K562 (cell line): Measurements from ENCODE around the gene EIF4EBP2. TPM values are rescaled to one million over a fixed set of nuclear protein-coding genes. Genes with fewer than 3 reads are reported as not detected.

ENCODE experiments used
- ATAC-seq: fragments of 200-7000 bp; cut with Tn5 transposase; 3 replicates; pipeline ENCODE4 v1.9.1; 2020; ENCODE audit warnings: moderate library complexity
- BruUV-seq: library from RNA; stranded (reverse); fragments of 400-500 nt; replicated peaks from 2 replicates; lab custom pipeline; 2021; lab: Mats Ljungman, UMichigan
- CTCF ChIA-PET: fragments of 300-600 bp; formaldehyde crosslinking; extraction: SDS; loops from one replicate; lab custom pipeline; 2021; ENCODE audit warnings: low intra/inter-chr PET ratio; lab: Yijun Ruan, JAX
- POLR2A ChIA-PET: fragments of 300-600, 350-650 bp; sonication (Branson Sonifier 250); formaldehyde crosslinking; extraction: SDS; loops from one replicate; lab custom pipeline; 2021; ENCODE audit warnings: antibody characterized with exemption, inconsistent platforms; lab: Yijun Ruan, JAX
- DNase-seq, 4 experiments: peaks; one replicate each; pipeline versions ENCODE4 v3.0.0 to v3.0.0-alpha.2; 2011 to 2018; ENCODE audit warnings: low spot score in 3 of 4, mixed read lengths in 3 of 4; ENCODE audit errors: extremely low read depth in 1 of 4
- FAIRE-seq: peaks from 2 replicates; lab custom pipeline; 2011; peaks lifted over from hg19 to GRCh38; lab: Jason Lieb, UNC
- H2AFZ ChIP-seq: 2 replicates; pipeline ENCODE4 v1.6.0; 2011; ENCODE audit warnings: low read depth, low read length, control low read depth, inconsistent platforms
- H3K27ac ChIP-seq: fragments of 200-600 bp; 3 replicates; pipeline ENCODE4 v1.8.0; 2011; ENCODE audit warnings: low read depth, mild to moderate bottlenecking, control low read depth, inconsistent platforms, low read length, moderate library complexity, mixed read lengths; ENCODE audit errors: extremely low read depth
- H3K27me3 ChIP-seq, 2 experiments: fragments of 300-600 bp in 1 of 2; 2 replicates in 1 of 2; 3 replicates in 1 of 2; pipeline versions ENCODE4 v1.6.0 to v1.8.0; 2011; ENCODE audit warnings: inconsistent platforms in 2 of 2, low read length in 2 of 2, mild to moderate bottlenecking in 1 of 2, mixed read lengths in 1 of 2, moderate library complexity in 1 of 2; ENCODE audit not compliant: control insufficient read depth in 2 of 2, insufficient read depth in 2 of 2
- H3K36me3 ChIP-seq: fragments of 300-600 bp; 3 replicates; pipeline ENCODE4 v1.8.0; 2011; ENCODE audit warnings: mild to moderate bottlenecking, low read length, inconsistent platforms; ENCODE audit not compliant: control insufficient read depth, insufficient read depth
- H3K4me1 ChIP-seq, 2 experiments: fragments of 200-600 bp in 1 of 2; replicated peaks in 1 of 2; 2 replicates in 1 of 2; 3 replicates in 1 of 2; pipeline versions ENCODE4 v1.5.1 to v1.8.0; 2011; ENCODE audit warnings: inconsistent platforms in 2 of 2, low read length in 2 of 2, mild to moderate bottlenecking in 1 of 2, mixed read lengths in 1 of 2, moderate library complexity in 1 of 2; ENCODE audit not compliant: control insufficient read depth in 2 of 2, insufficient read depth in 2 of 2
- H3K4me2 ChIP-seq: 2 replicates; pipeline ENCODE4 v1.6.1; 2011; ENCODE audit warnings: low read length, control low read depth, inconsistent platforms, mixed read lengths; ENCODE audit not compliant: insufficient read depth
- H3K4me3 ChIP-seq: fragments of 200-600 bp; sonication (generic), shearing (Covaris generic); 2 replicates; pipeline ENCODE4 v1.5.1; 2016; ENCODE audit warnings: control low read depth, inconsistent platforms
- H3K79me2 ChIP-seq: fragments of 200-600 bp; 3 replicates; pipeline ENCODE4 v1.8.0; 2011; ENCODE audit warnings: low read length, inconsistent platforms; ENCODE audit not compliant: control insufficient read depth, insufficient read depth
- H3K9ac ChIP-seq, 2 experiments: 2 replicates each; pipeline versions ENCODE4 v1.6.0 to v1.6.1; 2011; ENCODE audit warnings: low read depth in 2 of 2, low read length in 2 of 2, control low read depth in 1 of 2, inconsistent platforms in 1 of 2, mild to moderate bottlenecking in 1 of 2, mixed read lengths in 1 of 2; ENCODE audit not compliant: insufficient read depth in 1 of 2
- H3K9me1 ChIP-seq: one replicate; pipeline ENCODE4 v1.6.0; 2011; ENCODE audit warnings: inconsistent platforms, mild to moderate bottlenecking, low read length, moderate library complexity; ENCODE audit not compliant: control insufficient read depth, insufficient read depth
- H3K9me3 ChIP-seq: replicated peaks from 2 replicates; pipeline ENCODE4 v1.5.1; 2011; ENCODE audit warnings: low read depth, low read length, inconsistent platforms; ENCODE audit not compliant: control insufficient read depth, insufficient read depth
- H4K20me1 ChIP-seq: replicated peaks from 2 replicates; pipeline ENCODE4 v1.6.1; 2011; ENCODE audit warnings: low read length, inconsistent platforms, mixed read lengths; ENCODE audit not compliant: control insufficient read depth, insufficient read depth
- NR2C2 ChIP-seq, 2 experiments: fragments of 200-800 bp in 1 of 2; sonication (Bioruptor generic) in 1 of 2; sonication (generic) in 1 of 2; formaldehyde crosslinking in 1 of 2; IDR thresholded peaks; 2 replicates each; pipeline versions ENCODE4 v1.6.1 to v1.8.0; 2016 to 2022; ENCODE audit warnings: mild to moderate bottlenecking in 1 of 2, missing compliant biosample characterization in 1 of 2, missing genetic modification characterization in 1 of 2, missing genetic modification reagents in 1 of 2
- ZNF23 ChIP-seq: fragments of 250-450 bp; sonication (Bioruptor Pico); IDR thresholded peaks from 2 replicates; pipeline ENCODE4 v1.4.0; 2020; ENCODE audit warnings: mild to moderate bottlenecking
- WGBS: fragments of 100-300 bp; shearing (Covaris generic); methylation state at CpG from one replicate; pipeline ENCODE4 v1.1.6; 2016; ENCODE audit warnings: low coverage, mixed read lengths; ENCODE audit not compliant: insufficient coverage; ENCODE audit errors: missing lambda C conversion rate; 5-methylcytosine and 5-hydroxymethylcytosine counted together
- in situ Hi-C: fragments of 300-500 bp; cut with MboI; formaldehyde crosslinking; loops from 4 replicates; pipeline ENCODE4 v1.15.0; 2018; ENCODE audit warnings: inconsistent platforms, mixed read lengths
- intact Hi-C: fragments of 100-400 bp; cut with micrococcal nuclease; formaldehyde crosslinking; loops from 2 replicates; pipeline ENCODE4 v1.14.2; 2022
- polyA plus RNA-seq, 8 experiments: library from polyadenylated mRNA; depleted of rRNA in 4 of 8; stranded (reverse) in 5 of 8; unstranded in 3 of 8; fragments of >200 nt; fragmentation: Nextera tagmentation in 2 of 8; fragmentation: Illumina TruSeq in 1 of 8; extraction: Ambion mirVana in 2 of 8; extraction: Trizol in 1 of 8; gene quantifications; 2 replicates each; pipeline versions ENCODE4 v1.2.1 to v1.2.3, GENCODE V29; 2011 to 2014; ENCODE audit warnings: inconsistent platforms in 1 of 8, missing spikeins in 1 of 8
- total RNA-seq, 7 experiments: library from RNA; depleted of rRNA in 6 of 7; stranded (reverse); fragments of >200 nt in 6 of 7; fragmentation: Illumina TruSeq in 2 of 7; extraction: Trizol in 2 of 7; gene quantifications; 2 replicates each; pipeline versions ENCODE4 v1.2.1 to v1.2.3, GENCODE V29; 2011 to 2021; ENCODE audit warnings: low replicate concordance in 1 of 7

EIF4EBP2 gene
- total and polyA plus RNA-seq, 9 of the 15 experiments (the other 6 are each of a cell fraction or from before 2014, with no cell fraction given), result 16.1 to 67.5 (median 38.3) TPM

GRCh38 chr10:70430493-70431445 is 26.8 kb downstream of the EIF4EBP2 start (continued):
- 0 out of 2 replicates have a peak, but pooled peaks have one; percentile 27 for TF ChIP-seq NR2C2 (CRISPR knock-in tag; IDR thresholded peaks at IDR 0.05)
- no peak for TF ChIP-seq NR2C2 (tag; IDR thresholded peaks at IDR 0.05)

GRCh38 chr10:70432101-70432500 is 28.2 kb downstream of the EIF4EBP2 start:
- Histone ChIP-seq H4K20me1 (no peaks in the 10 kb centered on the region), H3K27ac (no peak overlapping the region), H2AFZ (no peak overlapping the region), H3K27me3 (peaks cover 5 to 17% of the 10 kb centered on the region in 2 experiments; a peak in 3 of 5 replicates), H3K9ac (no peak overlapping the region), H3K9me3 (no peaks in the 10 kb centered on the region), H3K36me3 (peaks cover 18% of the 10 kb centered on the region), H3K9me1 (no peaks in the 10 kb centered on the region), H3K79me2 (no peaks in the 10 kb centered on the region), H3K4me3 (no peak overlapping the region), H3K4me1 (no peaks in the 10 kb centered on the region)
- WGBS, result 65% methylated on average over 4 of the region's 4 CpGs
- no TSS peak for BruUV-seq
- CTCF ChIA-PET, result no interaction called here
- DNase-seq (no peak), ATAC-seq (no peak)
- POLR2A ChIA-PET, result interaction anchor here (1.0 to 2.4 kb wide), 4 partner anchors 10 to 199 kb away, joined by 3 to 11 read pairs (median 6); partner anchors contain the start of gene PPA1
- in situ Hi-C loops (no loop called here), intact Hi-C loops (no loop called here)
- TF ChIP-seq ZNF23 (CRISPR knock-in tag), result no peak
- TF ChIP-seq, all 486 proteins: peak for 0
- H3K4me2 ChIP-seq, result no peak overlapping the region
- no peak for FAIRE-seq
